Smooth muscle cell (in vitro differentiated cells): ENCODE data around the gene CDIPT. TPM values are rescaled to one million over a fixed set of nuclear protein-coding genes. Genes with fewer than 3 reads are reported as not detected.

Experiments used
- DNase-seq: peaks from one replicate; lab custom pipeline; 2025; ENCODE audit not compliant: unreplicated experiment; lab: John Stamatoyannopoulos, UW
- H2AFZ ChIP-seq: fragments of 200-600 bp; sonication (generic); 2 replicates; pipeline ENCODE4 v1.6.0; 2016; ENCODE audit warnings: antibody characterized with exemption, low read depth, mild to moderate bottlenecking
- H3F3A ChIP-seq: fragments of 200-600 bp; sonication (generic); 2 replicates; pipeline ENCODE4 v1.6.0; 2017; ENCODE audit warnings: antibody characterized with exemption, low read depth
- H3K27ac ChIP-seq: fragments of 200-600 bp; sonication (generic); 2 replicates; pipeline ENCODE4 v1.5.1; 2016; ENCODE audit warnings: low read depth, mild to moderate bottlenecking
- H3K27me3 ChIP-seq: fragments of 200-600 bp; sonication (generic); 2 replicates; pipeline ENCODE4 v1.6.1; 2016; ENCODE audit warnings: low read depth, mild to moderate bottlenecking
- H3K36me3 ChIP-seq: fragments of 200-600 bp; sonication (generic); 2 replicates; pipeline ENCODE4 v1.5.1; 2016; ENCODE audit warnings: low read depth
- H3K4me1 ChIP-seq: fragments of 200-600 bp; sonication (generic); 2 replicates; pipeline ENCODE4 v1.5.1; 2016; ENCODE audit warnings: low read depth
- H3K4me2 ChIP-seq: fragments of 200-600 bp; sonication (generic); 2 replicates; pipeline ENCODE4 v1.6.0; 2016; ENCODE audit warnings: mild to moderate bottlenecking
- H3K4me3 ChIP-seq: fragments of 200-600 bp; sonication (generic); 2 replicates; pipeline ENCODE4 v1.5.1; 2016; ENCODE audit warnings: mild to moderate bottlenecking
- H3K79me2 ChIP-seq: fragments of 200-600 bp; sonication (generic); 2 replicates; pipeline ENCODE4 v1.6.0; 2016; ENCODE audit warnings: low read depth, mild to moderate bottlenecking
- H3K9ac ChIP-seq: fragments of 200-600 bp; sonication (generic); 2 replicates; pipeline ENCODE4 v1.6.0; 2016; ENCODE audit warnings: low read depth
- H3K9me3 ChIP-seq: fragments of 200-600 bp; sonication (generic); replicated peaks from 2 replicates; pipeline ENCODE4 v1.5.1; 2016; ENCODE audit warnings: low read depth
- H4K20me1 ChIP-seq: fragments of 200-600 bp; sonication (generic); 2 replicates; pipeline ENCODE4 v1.6.0; 2016; ENCODE audit warnings: low read depth
- WGBS: methylation state at CpG from one replicate; pipeline ENCODE4 v1.1.7; 2016; ENCODE audit warnings: low lambda C conversion rate; 5-methylcytosine and 5-hydroxymethylcytosine counted together
- polyA plus RNA-seq: library from polyadenylated mRNA; unstranded; fragments of >200 nt; fragmentation: Nextera tagmentation; extraction: Ambion mirVana; gene quantifications from 2 replicates; pipeline ENCODE4 v1.2.1, GENCODE V29; 2016
- total RNA-seq: library from RNA; depleted of rRNA; stranded (reverse); fragments of >200 nt; gene quantifications from 2 replicates; pipeline ENCODE4 v1.2.3, GENCODE V29; 2014
- TF ChIP-seq, protein P1 (sequence below): fragments of 200-600 bp; sonication (generic); IDR thresholded peaks from 2 replicates; pipeline ENCODE4 v1.5.1; 2017; ENCODE audit warnings: borderline replicate concordance, mild to moderate bottlenecking, antibody characterized with exemption; ENCODE audit not compliant: insufficient read depth, poor library complexity, severe bottlenecking

Gene CDIPT
- total and polyA plus RNA-seq, 2 experiments from 2014 or later, result 61.4 to 90.7 TPM

DNA sequence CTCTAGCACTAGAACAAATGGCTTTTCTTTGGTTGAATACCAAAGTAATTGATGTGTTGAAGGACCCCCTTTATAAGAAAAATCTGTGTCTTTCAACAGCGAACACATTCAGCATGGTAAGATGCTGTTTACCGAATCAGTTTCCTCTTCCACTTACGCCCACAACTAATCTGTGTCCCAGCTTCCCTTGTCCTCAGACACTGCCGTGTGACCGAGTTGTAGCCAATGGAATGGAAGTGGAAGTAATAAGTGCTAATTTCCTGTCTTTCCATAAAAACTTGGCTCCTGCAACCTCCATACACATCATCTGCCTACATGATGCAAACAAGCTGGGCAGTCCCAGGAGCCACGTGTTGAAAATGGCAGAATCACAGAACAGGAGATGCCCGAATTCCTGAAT, 10.4 kb downstream of the CDIPT start:
- DNase-seq, result no peak

DNA sequence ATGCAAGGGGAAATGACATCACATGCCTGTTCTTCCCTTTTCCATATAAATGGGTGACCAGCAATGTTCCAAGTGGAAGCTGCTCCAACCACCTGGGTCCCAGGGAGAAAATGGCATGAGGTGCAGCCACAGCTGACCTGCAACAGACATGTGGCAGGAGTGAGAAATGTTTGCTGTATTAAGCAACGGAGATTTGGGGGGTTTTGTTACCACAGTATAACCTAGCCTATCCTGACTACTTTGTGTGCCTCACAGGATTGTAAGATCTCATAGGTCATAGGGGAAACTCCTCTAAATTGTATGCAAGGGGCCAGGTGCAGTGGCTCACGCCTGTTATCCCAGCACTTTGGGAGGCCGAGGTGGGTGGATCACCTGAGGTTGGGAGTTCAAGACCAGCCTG, 12.0 kb downstream of the CDIPT start:
- no peak for DNase-seq
- H3F3A ChIP-seq, result no peaks in the 10 kb centered on the region
- H3K79me2 ChIP-seq, result no peaks in the 10 kb centered on the region
- 88% methylated on average over 3 of the region's 3 CpGs for WGBS
- no peak overlapping the region for H3K4me3 ChIP-seq
- no peak overlapping the region for H3K4me2 ChIP-seq
- H3K36me3 ChIP-seq, result no peaks in the 10 kb centered on the region
- no peak overlapping the region for H3K27ac ChIP-seq
- H3K27me3 ChIP-seq, result no peaks in the 10 kb centered on the region
- H3K4me1 ChIP-seq, result no peaks in the 10 kb centered on the region
- H4K20me1 ChIP-seq, result no peaks in the 10 kb centered on the region
- no peaks in the 10 kb centered on the region for H3K9me3 ChIP-seq
- H2AFZ ChIP-seq, result no peak overlapping the region
- no peak overlapping the region for H3K9ac ChIP-seq
- TF ChIP-seq, protein P1, sequence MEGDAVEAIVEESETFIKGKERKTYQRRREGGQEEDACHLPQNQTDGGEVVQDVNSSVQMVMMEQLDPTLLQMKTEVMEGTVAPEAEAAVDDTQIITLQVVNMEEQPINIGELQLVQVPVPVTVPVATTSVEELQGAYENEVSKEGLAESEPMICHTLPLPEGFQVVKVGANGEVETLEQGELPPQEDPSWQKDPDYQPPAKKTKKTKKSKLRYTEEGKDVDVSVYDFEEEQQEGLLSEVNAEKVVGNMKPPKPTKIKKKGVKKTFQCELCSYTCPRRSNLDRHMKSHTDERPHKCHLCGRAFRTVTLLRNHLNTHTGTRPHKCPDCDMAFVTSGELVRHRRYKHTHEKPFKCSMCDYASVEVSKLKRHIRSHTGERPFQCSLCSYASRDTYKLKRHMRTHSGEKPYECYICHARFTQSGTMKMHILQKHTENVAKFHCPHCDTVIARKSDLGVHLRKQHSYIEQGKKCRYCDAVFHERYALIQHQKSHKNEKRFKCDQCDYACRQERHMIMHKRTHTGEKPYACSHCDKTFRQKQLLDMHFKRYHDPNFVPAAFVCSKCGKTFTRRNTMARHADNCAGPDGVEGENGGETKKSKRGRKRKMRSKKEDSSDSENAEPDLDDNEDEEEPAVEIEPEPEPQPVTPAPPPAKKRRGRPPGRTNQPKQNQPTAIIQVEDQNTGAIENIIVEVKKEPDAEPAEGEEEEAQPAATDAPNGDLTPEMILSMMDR, result no peak

More for the DNA sequence above, 10.4 kb downstream of the CDIPT start:
- H3K9ac ChIP-seq, result no peak overlapping the region
- H3F3A ChIP-seq, result no peaks in the 10 kb centered on the region
- 83% methylated on average over 7 of the region's 7 CpGs for whole genome bisulfite sequencing
- no peak overlapping the region for H2AFZ ChIP-seq
- no peak overlapping the region for H3K4me2 ChIP-seq
- no peaks in the 10 kb centered on the region for H3K36me3 ChIP-seq
- no peaks in the 10 kb centered on the region for H3K9me3 ChIP-seq
- no peaks in the 10 kb centered on the region for H3K4me1 ChIP-seq
- H3K27ac ChIP-seq, result no peak overlapping the region
- no peaks in the 10 kb centered on the region for H3K27me3 ChIP-seq
- H3K79me2 ChIP-seq, result no peaks in the 10 kb centered on the region
- TF ChIP-seq, protein P1, result no peak
- H3K4me3 ChIP-seq, result no peak overlapping the region
- H4K20me1 ChIP-seq, result no peaks in the 10 kb centered on the region

DNA sequence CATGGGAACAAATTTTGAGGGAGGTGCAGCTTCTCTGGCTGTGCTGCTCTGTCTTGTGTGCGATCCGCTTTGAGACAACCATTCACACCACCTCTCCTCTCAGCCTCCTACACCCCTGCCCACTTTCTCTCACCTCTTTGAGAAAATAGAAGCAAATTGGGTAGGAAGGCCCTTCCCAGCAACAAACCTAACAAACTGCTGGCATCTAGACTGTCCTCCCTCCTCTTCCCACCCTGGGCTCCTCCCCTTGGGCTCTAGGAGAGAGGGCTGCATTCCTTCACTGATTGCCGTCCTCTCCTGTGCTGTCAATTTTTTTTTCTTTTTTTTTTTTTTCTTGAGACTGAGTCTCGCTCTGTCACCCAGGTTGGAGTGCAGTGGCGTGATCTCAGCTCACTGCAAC, 13.5 kb downstream of the CDIPT start:
- TF ChIP-seq, protein P1, result no peak
- no peaks in the 10 kb centered on the region for H3K4me1 ChIP-seq
- no peaks in the 10 kb centered on the region for H3K27me3 ChIP-seq
- H3K9me3 ChIP-seq, result no peaks in the 10 kb centered on the region
- H3K4me2 ChIP-seq, result no peak overlapping the region
- no peak overlapping the region for H3K9ac ChIP-seq
- H3K79me2 ChIP-seq, result no peaks in the 10 kb centered on the region
- no peaks in the 10 kb centered on the region for H3K36me3 ChIP-seq
- H3K27ac ChIP-seq, result no peak overlapping the region
- no peaks in the 10 kb centered on the region for H3F3A ChIP-seq
- H4K20me1 ChIP-seq, result no peaks in the 10 kb centered on the region
- WGBS, result 58% methylated on average over 5 of the region's 5 CpGs
- no peak overlapping the region for H3K4me3 ChIP-seq
- no peak for DNase-seq
- H2AFZ ChIP-seq, result no peak overlapping the region
